ENCODE data around the gene SDE2.

DNA sequence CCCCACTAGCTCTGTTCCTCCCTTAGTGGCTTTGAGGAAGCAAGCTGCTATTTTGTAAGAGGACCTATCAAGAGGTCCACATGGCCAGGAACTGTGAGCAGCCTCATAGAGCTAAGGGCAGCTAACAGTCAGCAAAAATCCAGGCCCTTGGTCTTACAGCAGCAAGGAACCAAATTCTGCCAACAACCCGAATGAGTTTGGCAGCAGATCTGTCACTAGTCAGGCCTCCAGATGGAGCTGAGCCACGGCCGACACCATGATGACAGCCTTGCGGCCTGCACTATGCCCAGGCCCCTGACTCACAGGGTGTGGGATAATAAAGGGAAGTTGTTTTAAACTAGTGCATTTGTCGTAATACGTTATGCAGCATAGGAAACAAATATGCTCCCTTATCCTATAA lies 35.3 kb upstream of the SDE2 start:
- TF ChIP-seq, protein P1, sequence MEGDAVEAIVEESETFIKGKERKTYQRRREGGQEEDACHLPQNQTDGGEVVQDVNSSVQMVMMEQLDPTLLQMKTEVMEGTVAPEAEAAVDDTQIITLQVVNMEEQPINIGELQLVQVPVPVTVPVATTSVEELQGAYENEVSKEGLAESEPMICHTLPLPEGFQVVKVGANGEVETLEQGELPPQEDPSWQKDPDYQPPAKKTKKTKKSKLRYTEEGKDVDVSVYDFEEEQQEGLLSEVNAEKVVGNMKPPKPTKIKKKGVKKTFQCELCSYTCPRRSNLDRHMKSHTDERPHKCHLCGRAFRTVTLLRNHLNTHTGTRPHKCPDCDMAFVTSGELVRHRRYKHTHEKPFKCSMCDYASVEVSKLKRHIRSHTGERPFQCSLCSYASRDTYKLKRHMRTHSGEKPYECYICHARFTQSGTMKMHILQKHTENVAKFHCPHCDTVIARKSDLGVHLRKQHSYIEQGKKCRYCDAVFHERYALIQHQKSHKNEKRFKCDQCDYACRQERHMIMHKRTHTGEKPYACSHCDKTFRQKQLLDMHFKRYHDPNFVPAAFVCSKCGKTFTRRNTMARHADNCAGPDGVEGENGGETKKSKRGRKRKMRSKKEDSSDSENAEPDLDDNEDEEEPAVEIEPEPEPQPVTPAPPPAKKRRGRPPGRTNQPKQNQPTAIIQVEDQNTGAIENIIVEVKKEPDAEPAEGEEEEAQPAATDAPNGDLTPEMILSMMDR (IDR thresholded peaks at IDR 0.05), result no peak
- TF ChIP-seq EZH2 (IDR thresholded peaks at IDR 0.05; ENCODE audit: borderline replicate concordance, insufficient read depth, low read depth, low read length, poor library complexity, severe bottlenecking), result no peak

All from B cell (primary cell).